T-helper 22 cell (primary cell): ENCODE measurements around the gene PLXNB1.

Experiments
- DNase-seq: peaks from one replicate; pipeline ENCODE4 v3.0.0-alpha.2; 2020; ENCODE audit warnings: low read depth

PLXNB1 gene

GRCh38 chr3:48419149-48419548, 10.7 kb downstream of the PLXNB1 start:
- DNase-seq = no peak

- DNase-seq = no peak
Observed at GRCh38 chr3:48418651-48419050, 11.2 kb downstream of the PLXNB1 start.

GRCh38 chr3:48418140-48418539, 11.7 kb downstream of the PLXNB1 start:
- no peak for DNase-seq

- no peak for DNase-seq
Observed at GRCh38 chr3:48417529-48418108, 12.3 kb downstream of the PLXNB1 start.

- DNase-seq = no peak
Observed at GRCh38 chr3:48416546-48416945, 13.3 kb downstream of the PLXNB1 start.

GRCh38 chr3:48416091-48416505, 13.8 kb downstream of the PLXNB1 start:
- no peak for DNase-seq

GRCh38 chr3:48415251-48415953, 14.5 kb downstream of the PLXNB1 start:
- DNase-seq = no peak

GRCh38 chr3:48414376-48415250, 15.3 kb downstream of the PLXNB1 start:
- DNase-seq = no peak

GRCh38 chr3:48413611-48414010, 16.3 kb downstream of the PLXNB1 start:
- no peak for DNase-seq

- no peak for DNase-seq
Observed at GRCh38 chr3:48413086-48413485, 16.8 kb downstream of the PLXNB1 start.

GRCh38 chr3:48412375-48413001, 17.4 kb downstream of the PLXNB1 start:
- no peak for DNase-seq

- no peak for DNase-seq
Observed at GRCh38 chr3:48411606-48412374, 18.1 kb downstream of the PLXNB1 start.

- no peak for DNase-seq
Observed at GRCh38 chr3:48411041-48411588, 18.8 kb downstream of the PLXNB1 start.

GRCh38 chr3:48410205-48411040, 19.5 kb downstream of the PLXNB1 start:
- no peak for DNase-seq

- DNase-seq = no peak
Observed at GRCh38 chr3:48409291-48410201, 20.3 kb downstream of the PLXNB1 start.

- no peak for DNase-seq
Observed at GRCh38 chr3:48408823-48409281, 21.0 kb downstream of the PLXNB1 start.

GRCh38 chr3:48407542-48408099, 22.3 kb downstream of the PLXNB1 start:
- no peak for DNase-seq

- DNase-seq = no peak
Observed at GRCh38 chr3:48406443-48407431, 23.1 kb downstream of the PLXNB1 start.
